D341Med (cell line): ENCODE results near the gene CXCL8.
A peak's percentile ranks its signal among the peaks of the same experiment; 100 is the strongest.

ENCODE experiments used
- DNase-seq: peaks from one replicate; pipeline ENCODE4 v3.0.0; 2012; ENCODE audit warnings: low spot score

The CXCL8 gene

DNA sequence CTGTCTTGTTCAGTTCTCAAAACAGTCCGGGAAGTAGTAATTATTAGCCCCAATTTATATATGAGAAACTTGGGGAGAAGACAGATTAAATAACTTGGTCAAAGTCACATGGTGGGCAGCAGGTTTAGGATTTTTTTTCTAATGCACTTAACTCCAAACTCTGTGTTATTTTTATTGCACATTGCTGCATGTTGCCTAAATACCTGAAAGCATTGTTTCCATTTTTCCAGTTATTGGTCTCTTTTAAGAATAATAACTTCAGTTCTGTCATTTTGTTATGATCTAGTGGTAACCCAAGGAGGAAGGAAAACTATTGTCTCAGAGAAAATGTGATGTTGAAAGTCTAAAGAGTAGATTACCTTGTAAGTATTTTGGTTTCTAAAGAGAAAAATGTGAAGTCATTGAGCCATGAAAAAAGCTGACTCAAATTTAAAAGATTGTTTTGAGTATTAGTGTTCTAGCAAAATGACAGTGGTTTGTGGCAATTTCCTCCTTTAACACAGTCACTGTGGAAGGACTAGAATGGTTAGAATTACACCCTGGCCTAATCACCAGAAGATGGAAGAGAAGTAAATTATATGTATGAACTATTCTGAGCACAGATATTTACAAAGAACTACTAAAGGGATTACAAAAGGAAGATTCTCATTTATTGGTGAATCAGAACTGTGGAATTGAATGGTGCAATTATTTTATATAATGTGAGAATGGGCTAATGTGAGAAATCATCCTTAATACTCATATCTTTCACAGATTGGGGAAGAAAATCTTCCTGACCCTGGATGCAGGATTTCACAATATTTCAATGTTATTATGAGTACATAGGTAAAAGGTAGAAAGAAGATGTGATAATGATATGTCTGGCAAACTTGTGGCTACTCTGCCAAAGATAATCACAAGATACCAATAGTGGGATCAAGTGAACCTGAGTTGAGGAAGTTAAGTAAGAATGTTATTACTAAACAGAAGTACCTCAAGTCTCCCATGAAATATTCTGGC, 21.7 kb upstream of the CXCL8 start:
- no peak for DNase-seq

DNA sequence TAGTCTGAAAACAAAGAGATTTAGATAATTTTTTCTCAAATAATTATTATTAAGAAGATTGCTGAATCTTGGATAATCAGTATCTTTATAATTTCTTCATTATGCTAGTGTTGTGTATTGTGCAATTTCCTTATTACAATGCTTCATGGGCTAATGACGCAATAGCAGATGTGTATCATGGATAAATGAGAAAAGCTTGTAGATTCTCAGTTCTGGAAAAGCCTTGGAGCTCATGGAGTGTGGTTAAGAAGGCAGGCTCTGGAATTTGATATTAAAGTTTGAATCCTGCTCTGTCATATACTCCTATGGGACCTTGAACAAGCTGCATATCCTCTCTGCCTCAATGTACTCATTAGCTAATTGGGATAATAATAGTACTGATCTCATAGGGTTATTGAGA, 18.9 kb upstream of the CXCL8 start:
- no peak for DNase-seq

DNA sequence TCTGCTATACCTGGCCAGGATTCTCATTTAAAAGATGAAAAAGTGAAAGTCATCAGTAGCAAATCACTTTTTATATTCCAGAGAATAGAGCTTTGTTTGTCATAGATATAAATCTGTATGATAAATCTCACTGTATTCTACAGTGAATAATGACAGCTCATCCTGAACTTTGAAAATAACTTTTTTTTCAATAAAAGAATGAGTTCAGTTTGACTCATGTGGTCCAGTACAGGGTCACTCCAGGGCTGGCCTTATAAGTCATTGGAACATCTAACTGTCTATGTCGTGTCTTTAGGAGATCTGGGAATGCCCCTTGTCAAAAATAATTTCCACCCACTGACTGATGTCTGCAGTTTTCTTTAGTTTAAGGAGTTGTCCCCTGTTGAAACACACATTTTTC, 18.5 kb upstream of the CXCL8 start:
- DNase-seq = no peak

DNA sequence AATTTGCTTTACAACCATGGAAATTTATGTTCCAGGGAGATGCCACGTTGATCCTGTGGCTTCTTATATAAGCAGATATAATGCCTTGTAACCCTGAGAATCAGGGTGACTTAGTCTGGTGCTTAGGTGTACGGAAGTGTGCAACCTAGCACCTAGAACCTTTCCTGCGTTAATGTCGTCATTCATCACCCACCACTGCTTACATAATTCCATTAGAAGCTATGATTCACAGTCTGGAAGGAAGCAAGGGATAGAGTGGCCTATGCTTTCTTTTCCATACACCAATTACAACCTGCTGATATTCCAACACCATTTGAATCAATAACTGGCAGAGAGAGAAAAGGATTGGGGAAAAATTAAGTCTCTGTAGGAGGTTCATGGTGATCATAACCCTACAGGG, 17.3 kb upstream of the CXCL8 start:
- no peak for DNase-seq

DNA sequence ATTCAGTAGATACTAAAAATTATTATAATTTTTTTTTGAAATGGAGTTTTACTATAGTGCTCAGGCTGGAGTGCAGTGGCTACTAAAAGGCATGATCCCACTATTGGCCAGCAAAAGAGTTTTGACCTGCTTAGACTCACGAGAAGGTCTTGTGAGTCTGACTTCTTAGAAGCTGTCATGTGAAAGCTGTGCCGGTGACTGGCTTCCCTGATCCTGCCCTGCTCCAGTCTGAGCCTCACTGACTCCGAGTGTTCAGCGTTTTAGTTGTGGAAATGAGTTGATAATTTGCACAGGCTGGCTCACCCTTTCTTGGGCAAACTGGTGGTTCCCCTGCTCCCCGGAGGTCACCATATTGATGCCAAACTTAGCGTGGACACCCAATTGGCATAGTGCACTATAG, 16.4 kb upstream of the CXCL8 start:
- no peak for DNase-seq

DNA sequence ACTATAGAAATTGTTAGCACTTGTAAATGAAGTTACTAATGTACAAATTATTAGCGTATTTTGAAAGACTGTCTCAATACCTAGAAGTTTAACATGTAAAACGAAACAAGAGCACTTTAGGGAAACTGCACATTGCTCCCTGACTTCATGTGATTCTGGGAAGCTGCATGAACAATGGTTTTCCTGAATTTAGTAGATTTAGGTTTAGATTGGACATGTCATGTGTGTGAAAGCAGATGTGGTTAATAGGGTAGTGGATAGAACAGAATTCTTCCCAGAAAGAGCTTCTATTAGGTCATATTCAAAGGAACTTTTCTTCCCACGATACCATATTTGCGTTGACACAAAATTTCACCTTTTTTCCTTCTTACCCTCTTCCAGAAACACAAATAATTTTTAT, 14.9 kb upstream of the CXCL8 start:
- DNase-seq = no peak

DNA sequence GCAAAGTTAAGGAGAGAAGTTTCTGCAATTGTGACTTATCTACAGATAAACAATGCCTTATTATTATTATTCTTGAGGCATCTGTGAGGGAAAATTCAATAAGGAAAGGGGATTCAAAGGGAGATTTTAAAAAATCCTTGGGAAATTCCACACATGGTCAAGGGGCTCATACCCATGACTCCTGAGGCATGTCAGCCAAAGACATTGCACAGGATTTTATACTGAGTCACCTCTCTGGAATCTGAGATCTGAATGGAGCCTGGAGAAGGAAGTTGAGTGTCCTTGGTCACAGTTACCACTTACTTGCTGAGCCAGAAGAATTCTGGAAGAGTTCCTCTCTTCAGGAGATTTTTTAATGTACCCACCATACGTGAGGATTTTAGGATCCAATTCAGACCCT, 14.4 kb upstream of the CXCL8 start:
- no peak for DNase-seq

DNA sequence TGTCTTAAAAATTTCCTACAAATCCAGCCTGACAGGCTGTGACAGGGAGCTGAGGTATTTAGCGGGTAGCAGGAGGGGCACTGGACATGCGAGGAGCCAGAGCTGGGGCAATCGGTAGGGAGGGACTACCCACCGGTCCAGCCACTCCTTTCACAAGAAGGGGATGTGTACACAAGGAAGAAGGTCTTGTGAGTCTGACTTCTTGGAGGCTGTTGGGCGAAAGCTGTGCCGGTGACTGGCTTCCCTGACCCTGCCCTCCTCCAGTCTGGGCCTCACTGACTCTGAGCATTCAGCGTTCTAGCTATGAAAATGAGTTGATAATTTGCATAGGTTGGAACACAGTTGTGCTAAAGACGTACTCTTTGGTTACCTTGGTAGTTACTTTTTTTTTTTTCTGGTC, 12.7 kb upstream of the CXCL8 start:
- no peak for DNase-seq

DNA sequence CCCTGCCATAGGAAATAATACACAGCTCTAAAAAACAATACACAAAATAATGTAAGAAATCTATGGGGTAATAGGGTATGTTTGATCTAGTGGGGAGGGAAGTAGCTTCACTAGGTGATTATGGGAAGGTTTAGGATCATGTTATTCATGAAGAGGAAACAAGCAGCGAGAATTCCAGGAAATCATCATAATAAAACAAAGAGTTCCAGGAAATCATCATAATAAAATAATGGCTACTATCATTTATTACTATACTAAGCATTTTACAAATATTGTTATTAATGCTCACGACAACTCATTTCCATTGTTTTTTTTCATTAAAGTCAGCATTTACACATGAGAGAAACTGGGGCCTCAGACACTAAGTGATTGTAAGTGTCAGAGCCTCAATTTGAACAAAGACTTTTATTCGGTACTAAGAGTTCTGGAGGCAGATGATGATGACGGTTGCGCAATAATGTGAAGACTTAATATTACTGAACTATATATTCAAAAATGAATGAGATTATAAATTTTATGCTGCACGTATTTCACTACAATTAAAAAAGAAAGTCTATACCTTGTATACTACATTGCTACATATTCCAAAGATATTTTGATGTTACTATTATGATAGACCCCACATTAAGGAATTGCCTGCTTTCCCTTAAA, 12.2 kb upstream of the CXCL8 start:
- DNase-seq = no peak

DNA sequence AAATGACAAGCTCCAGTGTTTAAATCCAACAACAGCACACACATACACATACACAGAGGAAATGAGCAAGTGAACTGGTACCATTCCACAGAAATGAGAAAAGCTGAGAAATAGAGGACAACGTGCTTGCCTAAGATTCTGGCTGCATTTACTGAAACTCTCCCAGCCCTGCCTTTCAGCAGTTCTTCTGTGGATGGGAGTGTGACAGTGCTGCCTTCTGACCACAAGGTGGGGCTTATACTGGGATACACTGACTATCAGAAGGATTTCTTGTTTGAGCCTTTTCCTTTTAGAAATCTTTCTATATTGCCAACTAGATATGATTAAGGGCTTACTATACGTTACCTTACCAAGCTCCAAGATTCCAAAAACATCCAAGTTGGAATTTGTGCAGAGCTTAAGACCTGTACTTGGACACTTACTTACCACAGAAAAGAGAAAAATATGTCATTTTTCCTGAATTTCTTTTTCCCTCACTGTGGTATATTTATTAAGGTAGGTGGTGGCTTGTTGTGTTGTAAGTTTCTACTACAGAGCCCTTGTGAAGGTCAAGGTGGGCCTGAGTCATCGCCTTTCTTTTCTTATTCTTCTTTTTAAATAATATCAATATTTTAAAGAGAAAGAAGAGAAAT, 10.7 kb upstream of the CXCL8 start:
- DNase-seq = peak; percentile 72

DNA sequence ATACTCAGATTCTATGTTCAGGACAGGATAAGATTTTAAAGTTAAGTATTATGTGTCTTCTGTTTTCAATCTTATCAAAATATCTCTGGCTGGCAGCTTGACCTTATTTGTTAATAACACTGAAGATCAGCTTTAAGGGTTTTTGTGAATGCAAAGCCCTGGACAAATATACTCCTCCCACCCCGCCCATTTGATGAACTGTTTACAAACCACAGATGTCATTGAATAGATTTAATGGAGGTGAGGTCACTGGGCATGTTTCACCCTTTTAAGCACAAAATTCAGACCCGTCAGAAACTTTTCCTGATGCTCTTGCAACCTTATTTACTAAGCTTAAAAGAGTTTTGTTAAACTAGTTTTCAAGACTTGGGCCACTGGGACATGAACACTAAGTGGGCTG, 10.1 kb upstream of the CXCL8 start:
- no peak for DNase-seq

DNA sequence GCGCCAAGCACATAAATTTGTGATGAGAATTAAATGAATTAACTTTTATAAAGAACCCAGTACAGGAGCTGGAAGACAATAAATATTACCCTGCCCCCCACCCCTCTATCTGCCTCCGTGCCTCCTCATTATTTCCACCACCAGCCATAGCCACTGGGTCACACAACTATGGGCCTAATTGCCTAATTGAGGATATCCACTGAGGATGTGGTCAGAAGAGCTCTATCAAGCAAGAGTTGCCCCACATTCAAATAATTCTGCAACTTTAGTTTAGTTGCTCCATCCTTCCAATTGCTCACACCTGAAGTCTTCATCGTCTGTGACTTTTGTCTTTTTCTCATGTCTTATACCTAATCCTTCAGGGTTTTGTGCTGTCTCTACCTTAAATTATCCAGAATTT, 9.5 kb upstream of the CXCL8 start:
- DNase-seq = no peak

DNA sequence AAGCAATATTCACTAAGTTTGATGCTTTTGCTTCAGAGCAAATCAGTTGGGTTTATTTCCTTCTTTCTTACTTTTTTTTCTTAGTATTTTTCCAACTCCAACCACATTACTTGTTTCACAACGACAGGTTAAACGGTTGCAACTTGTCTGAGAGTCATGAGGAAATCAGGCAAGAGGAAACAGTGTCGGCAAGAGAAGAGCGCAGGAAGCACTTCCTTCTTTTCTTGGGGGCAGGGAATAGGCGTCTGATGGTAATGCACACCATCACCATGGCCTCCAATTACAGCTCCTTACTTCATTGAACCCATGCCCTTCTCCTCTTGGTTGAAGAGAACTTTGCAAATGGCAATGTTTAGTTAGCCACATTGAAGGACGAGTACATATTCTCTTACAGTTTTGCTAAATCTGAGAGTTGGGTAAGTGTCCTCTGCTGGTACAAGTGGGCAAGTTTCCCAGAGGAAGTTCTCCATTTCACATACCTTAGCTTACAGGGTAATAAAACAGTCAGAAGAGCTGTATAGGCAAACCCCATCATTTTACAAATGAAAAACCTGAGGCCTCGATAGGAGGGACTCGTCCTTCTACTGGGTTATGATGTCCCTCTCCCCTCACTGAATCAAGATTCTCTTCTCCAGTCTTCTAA, 8.3 kb upstream of the CXCL8 start:
- DNase-seq = no peak

DNA sequence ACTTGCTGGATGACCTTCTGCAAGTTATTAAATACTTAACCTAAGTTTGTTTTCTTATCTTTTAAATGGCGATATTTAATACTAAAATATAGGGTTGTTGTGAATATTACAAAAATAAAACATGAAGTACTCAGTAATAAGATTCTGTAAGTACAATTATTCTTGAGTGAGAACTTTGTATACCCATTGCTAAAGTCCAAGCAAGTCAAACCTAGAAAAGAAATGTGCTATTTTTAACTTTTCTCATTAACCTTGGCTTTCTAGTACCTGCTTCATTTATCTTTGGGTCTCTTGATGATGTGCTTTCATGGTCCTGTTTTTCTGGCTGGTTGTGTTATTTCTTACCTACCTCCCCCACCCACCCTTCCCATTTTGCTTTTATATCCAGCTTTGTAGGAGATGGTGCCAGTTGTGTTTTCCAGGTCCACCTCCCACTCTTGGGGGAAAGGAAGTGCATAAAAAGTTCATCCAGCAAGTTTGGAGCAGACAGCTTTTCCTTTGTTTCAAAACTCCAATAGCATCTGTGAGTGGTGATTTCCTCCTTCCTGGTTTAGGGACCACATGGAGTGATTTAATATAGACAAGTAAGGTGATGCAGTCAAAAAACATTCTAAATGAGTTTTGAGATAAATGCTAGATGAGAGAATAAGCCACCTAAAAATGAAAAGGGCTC, 7.5 kb upstream of the CXCL8 start:
- DNase-seq = no peak

DNA sequence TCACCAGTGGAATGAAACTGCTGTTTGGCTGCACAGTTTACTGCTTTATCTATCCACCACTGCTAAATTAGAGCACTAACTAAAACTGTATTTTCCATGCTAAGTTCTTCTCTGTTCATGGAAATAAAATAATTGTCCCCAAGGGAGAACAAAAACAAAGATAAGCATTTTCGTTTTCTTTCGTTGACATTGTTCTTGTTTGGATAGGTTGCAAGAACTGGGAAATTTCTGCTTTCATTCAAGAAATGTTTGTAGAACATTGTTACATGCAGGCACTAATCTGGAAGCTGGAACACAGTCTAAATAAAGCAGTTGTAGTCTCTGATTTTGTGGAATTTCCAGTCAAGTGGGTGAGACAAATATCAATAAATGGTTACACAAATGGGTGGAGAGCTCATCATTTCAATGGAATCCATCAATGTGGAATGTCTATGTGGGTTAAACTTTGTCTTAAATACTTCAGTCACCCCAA, 5.8 kb upstream of the CXCL8 start:
- no peak for DNase-seq

DNA sequence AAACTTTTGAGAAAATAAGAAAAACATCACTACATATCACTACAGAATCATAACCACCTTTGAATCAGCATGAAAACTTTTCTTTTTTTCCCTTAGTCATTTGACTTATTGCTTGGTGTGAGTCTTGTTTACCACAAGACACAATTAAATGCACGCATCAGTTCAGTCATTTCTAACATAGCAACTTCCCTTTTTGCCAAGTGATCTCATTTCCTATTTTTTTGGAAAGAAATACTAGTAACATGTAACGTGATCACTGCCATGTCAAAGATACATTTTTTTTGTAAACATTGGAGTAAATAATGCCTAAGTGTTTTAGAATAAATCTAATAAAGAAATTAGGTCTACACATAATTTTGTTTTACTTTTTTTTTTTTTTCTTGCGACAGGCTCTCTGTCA, 5.1 kb upstream of the CXCL8 start:
- DNase-seq = no peak

DNA sequence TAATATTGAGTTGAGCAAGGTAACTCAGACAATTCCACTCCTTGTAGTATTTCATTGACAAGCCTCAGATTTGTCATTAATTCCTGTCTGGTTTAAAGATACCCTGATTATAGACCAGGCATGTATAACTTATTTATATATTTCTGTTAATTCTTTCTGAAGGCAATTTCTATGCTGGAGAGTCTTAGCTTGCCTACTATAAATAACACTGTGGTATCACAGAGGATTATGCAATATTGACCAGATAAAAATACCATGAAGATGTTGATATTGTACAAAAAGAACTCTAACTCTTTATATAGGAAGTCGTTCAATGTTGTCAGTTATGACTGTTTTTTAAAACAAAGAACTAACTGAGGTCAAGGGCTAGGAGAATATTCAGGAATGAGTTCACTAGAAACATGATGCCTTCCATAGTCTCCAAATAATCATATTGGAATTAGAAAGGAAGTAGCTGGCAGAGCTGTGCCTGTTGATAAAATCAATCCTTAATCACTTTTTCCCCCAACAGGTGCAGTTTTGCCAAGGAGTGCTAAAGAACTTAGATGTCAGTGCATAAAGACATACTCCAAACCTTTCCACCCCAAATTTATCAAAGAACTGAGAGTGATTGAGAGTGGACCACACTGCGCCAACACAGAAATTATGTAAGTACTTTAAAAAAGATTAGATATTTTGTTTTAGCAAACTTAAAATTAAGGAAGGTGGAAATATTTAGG, 821 bp downstream of the CXCL8 start:
- DNase-seq = no peak

DNA sequence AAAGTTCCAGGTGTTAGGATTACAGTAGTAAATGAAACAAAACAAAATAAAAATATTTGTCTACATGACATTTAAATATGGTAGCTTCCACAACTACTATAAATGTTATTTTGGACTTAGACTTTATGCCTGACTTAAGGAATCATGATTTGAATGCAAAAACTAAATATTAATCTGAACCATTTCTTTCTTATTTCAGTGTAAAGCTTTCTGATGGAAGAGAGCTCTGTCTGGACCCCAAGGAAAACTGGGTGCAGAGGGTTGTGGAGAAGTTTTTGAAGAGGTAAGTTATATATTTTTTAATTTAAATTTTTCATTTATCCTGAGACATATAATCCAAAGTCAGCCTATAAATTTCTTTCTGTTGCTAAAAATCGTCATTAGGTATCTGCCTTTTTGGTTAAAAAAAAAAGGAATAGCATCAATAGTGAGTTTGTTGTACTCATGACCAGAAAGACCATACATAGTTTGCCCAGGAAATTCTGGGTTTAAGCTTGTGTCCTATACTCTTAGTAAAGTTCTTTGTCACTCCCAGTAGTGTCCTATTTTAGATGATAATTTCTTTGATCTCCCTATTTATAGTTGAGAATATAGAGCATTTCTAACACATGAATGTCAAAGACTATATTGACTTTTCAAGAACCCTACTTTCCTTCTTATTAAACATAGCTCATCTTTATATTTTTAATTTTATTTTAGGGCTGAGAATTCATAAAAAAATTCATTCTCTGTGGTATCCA, 1.6 kb downstream of the CXCL8 start:
- DNase-seq = no peak

DNA sequence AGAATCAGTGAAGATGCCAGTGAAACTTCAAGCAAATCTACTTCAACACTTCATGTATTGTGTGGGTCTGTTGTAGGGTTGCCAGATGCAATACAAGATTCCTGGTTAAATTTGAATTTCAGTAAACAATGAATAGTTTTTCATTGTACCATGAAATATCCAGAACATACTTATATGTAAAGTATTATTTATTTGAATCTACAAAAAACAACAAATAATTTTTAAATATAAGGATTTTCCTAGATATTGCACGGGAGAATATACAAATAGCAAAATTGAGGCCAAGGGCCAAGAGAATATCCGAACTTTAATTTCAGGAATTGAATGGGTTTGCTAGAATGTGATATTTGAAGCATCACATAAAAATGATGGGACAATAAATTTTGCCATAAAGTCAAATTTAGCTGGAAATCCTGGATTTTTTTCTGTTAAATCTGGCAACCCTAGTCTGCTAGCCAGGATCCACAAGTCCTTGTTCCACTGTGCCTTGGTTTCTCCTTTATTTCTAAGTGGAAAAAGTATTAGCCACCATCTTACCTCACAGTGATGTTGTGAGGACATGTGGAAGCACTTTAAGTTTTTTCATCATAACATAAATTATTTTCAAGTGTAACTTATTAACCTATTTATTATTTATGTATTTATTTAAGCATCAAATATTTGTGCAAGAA, 2.3 kb downstream of the CXCL8 start:
- DNase-seq = no peak

DNA sequence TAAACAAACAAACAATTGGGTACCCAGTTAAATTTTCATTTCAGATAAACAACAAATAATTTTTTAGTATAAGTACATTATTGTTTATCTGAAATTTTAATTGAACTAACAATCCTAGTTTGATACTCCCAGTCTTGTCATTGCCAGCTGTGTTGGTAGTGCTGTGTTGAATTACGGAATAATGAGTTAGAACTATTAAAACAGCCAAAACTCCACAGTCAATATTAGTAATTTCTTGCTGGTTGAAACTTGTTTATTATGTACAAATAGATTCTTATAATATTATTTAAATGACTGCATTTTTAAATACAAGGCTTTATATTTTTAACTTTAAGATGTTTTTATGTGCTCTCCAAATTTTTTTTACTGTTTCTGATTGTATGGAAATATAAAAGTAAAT, 2.9 kb downstream of the CXCL8 start:
- no peak for DNase-seq
